Cerebellar cortex (tissue), 1 donor: ENCODE measurements around the gene EI24.
"Not testable (repeated sequence)": the region's sequence is repeated elsewhere in the genome, so short reads cannot be mapped to it uniquely, and the experiment has no call there.

ENCODE experiments used
- DNase-seq: peaks from one replicate; pipeline ENCODE4 v3.0.0-alpha.2; 2015; ENCODE audit warnings: low spot score

Gene EI24

GRCh38 chr11:125568970-125569914 lies at the start of gene EI24:
Gene EI24, plus strand, starts transcription at chr11:125569477. Its CDS starts 3,051 bp downstream, at chr11:125572528.
- DNase-seq = peak; percentile 89

DNA sequence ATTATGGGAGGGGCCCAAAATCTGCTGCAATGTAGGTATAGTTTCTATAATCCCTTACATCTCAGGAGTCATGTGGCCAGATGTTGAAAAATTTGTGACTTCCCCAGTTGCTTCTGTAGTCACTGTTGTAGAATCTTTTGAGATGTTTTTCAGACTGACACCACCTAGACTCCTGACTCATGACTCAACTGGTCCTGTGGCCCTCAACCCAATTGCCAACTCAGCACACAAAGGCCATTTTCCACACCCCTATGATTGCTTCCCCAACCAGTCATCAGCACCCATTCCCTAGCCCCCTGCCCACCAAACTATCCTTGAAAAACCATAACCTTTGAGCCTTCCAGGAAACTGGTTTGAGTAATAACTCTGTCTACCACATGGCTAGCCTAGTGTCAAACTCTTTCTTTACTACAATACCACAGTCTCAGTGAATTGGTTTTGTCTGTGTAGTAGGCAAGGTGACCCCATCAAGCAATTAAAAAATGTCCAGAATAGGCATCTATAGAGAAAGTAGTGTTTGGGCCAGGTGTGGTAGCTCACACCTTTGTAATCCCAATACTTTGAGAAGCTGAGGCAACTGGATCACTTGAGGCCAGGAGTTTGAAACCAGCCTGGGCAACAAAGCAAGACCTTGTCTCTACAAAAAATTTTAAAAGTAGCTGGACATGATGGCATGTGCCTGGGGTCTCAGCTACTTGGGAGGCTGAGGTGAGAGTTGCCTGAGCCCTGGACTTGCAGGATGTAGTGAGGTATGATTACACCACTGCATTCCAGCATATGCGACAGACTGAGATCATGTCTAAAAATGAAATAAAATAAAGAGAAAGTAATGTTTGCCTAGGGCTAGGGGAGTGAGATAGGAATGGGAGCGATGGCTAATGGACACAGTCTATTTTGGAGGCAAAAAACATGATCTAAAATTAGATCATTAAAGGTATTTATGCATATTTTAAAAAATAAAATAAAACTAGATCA lies 49.1 kb upstream of the EI24 start:
- no peak for DNase-seq

GRCh38 chr11:125525303-125525702 lies 44.0 kb upstream of the EI24 start:
- no peak for DNase-seq

GRCh38 chr11:125532668-125533067 lies 36.6 kb upstream of the EI24 start:
- DNase-seq = no peak

DNA sequence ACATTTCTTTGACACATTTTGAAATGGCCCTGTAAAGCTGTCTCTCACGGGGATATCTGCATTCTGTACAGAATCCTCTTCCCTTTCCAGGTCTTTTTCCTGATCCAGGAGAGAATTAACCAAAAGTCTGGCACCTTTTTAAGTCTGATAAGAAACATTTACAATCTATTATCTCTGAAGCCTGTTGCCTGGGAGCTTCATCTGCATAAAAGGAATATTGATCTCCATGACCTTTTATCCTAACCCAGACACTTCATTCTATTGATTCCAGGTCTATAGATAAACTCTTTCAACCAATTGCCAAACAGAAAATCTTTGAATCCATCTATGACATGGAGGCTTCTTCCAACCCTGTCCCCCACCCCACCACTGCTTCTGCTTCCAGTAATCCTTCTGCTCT lies 33.7 kb upstream of the EI24 start:
- no peak for DNase-seq

DNA sequence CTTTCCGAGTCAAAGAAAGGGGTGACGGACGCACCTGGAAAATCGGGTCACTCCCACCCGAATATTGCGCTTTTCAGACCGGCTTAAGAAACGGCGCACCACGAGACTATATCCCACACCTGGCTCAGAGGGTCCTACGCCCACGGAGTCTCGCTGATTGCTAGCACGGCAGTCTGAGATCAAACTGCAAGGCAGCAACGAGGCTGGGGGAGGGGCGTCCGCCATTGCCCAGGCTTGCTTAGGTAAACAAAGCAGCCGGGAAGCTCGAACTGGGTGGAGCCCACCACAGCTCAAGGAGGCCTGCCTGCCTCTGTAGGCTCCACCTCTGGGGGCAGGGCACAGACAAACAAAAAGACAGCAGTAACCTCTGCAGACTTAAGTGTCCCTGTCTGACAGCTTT lies 32.4 kb upstream of the EI24 start:
- DNase-seq = not testable (repeated sequence)

GRCh38 chr11:125542709-125543108 lies 26.6 kb upstream of the EI24 start:
- no peak for DNase-seq

DNA sequence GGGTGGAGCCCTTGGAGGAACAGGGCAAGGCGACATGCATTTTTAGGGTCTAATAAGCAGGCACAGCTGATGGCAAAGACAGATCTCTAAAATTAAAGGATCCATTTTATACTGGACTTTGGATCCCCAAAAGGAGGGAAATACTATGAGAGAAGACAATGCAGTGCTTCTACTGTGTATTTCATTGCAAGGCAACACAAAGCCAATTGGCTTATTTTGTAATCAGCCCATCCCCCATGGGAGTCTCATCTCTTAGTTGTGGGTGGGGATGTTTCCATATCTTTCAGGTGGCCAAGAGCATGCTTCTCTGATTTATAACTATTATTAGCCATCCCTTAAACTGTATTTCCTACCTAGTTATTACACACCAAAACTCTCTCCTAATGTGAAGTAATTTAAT lies 18.5 kb upstream of the EI24 start:
- no peak for DNase-seq

- no peak for DNase-seq
Observed at GRCh38 chr11:125551835-125552342, 17.4 kb upstream of the EI24 start.

- no peak for DNase-seq
Observed at GRCh38 chr11:125552927-125553326, 16.4 kb upstream of the EI24 start.

GRCh38 chr11:125553357-125553756 lies 15.9 kb upstream of the EI24 start:
- DNase-seq = no peak

- no peak for DNase-seq
Observed at GRCh38 chr11:125554038-125554437, 15.2 kb upstream of the EI24 start.

GRCh38 chr11:125559888-125560287 lies 9.4 kb upstream of the EI24 start:
- DNase-seq = no peak

GRCh38 chr11:125561924-125562323 lies 7.4 kb upstream of the EI24 start:
- DNase-seq = no peak

DNA sequence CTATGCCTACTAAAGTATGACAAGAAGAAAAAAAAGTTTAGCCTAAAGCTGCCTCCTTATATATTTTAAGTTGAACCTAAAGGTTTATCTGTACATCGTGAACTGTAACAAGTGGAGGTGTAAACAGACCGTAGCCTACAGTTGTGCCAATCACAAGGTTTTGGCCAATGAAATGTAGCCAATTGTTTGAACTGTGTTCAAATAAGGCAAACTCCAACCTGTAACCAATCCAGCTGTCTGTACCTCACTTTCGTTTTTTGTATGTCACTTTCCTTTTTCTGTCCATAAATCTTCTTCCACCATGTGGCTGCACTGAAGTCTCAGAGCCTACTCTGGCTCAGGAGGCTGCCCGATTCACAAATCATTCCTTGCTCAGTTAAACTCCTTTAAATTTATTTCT lies 6.8 kb upstream of the EI24 start:
- no peak for DNase-seq

DNA sequence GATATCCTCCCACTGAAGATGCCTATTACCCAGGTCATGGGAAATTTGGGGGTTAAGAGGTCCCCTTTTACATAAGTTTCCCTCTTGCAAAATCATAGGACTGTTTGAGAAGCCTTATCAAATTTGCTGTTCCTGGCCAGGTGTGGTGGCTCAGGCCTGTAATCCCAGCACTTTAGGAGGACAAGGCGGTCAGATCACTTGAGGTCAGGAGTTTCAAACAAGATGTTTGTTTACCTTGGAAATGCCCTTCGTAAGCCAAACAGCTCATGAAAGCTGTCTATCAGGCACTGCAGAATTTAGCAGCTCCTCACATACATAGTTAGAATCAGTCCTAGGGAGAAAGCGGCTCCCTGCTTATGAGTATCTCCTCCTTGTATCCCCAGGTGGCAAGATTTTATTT lies 4.9 kb upstream of the EI24 start:
- no peak for DNase-seq

DNA sequence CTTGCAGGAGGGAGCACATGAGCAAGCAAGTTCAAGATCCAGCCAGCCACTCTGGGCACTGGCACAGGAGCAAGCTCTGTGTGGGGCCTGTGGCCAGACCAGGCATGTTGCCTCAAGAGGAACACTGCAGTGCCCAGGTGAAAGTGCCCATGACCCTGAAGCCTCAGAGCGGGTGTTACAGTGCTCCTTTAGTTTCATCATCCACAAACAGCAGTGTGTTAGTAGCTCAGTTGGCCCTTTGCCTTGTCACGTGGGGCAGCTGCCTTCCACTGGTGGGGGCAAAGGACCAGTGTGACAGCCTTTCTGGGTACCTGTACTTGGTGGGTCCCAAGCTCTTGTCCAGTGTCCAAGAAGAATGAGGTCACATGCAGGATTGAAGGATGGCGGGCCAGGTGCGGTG lies 3.0 kb upstream of the EI24 start:
- DNase-seq = no peak

- DNase-seq = peak; percentile 26
Observed at GRCh38 chr11:125569915-125570621, 791 bp downstream of the EI24 start.

DNA sequence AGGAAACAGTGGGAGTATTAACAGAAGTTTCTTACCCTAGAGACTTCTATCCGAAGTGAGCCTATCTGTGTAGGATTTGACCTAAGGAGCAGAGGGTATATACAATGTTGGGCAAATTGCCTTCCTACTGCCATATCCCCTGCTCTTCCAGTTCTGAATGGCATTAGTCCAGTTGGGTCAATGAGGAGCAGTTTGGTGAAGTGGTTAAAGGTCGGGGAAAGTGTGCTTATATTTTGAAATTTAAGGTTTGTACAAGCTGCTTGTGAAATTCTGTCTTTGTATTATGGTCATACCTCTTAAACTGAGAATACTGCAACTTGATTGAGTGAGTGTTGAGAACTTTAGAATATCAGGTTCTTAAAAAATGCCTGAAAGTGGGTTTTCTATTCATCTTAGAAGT lies 1.7 kb downstream of the EI24 start:
- no peak for DNase-seq

- DNase-seq = no peak
Observed at GRCh38 chr11:125572916-125573315, 3.6 kb downstream of the EI24 start.

DNA sequence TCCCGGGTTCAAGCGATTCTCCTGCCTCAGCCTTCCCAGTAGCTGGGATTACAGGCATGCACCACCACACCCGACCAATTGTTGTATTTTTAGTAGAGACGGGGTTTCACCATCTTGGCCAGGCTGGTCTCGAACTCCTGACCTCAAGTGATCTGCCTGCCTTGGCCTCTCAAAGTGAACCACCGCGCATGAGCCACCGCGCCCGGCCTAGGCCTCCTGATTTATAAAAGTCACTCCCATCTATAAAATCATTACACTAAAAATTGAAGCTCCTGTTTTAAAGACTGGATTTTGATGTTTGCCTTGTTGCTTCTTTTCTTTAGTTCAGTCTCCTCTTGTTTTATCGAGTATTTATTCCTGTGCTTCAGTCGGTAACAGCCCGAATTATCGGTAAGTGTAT lies 7.9 kb downstream of the EI24 start:
- not testable (repeated sequence) for DNase-seq

- no peak for DNase-seq
Observed at GRCh38 chr11:125578783-125579182, 9.5 kb downstream of the EI24 start.
